ENCODE measurements around the gene CCDC39.

DNA sequence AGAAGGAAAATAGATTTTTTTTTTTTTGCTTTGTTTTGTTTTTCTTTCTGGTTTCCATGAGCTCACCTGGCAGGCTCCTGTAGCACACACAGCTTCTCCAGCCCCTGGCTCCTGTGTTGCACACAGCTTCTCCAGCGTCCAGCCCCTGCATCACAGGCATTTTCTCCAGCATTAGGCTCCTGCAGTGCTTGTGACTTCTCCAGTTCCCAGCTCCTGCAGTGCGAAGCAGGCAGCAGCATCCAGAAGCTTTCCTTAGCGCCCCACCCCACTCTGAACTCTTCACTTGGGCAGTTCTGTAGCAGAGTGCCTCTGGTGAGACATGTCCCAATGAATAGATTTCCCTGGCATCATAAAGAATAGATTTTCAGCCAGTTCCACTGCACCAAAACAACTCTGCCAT is 5.5 kb upstream of the CCDC39 start:
- TF ChIP-seq, protein P1, sequence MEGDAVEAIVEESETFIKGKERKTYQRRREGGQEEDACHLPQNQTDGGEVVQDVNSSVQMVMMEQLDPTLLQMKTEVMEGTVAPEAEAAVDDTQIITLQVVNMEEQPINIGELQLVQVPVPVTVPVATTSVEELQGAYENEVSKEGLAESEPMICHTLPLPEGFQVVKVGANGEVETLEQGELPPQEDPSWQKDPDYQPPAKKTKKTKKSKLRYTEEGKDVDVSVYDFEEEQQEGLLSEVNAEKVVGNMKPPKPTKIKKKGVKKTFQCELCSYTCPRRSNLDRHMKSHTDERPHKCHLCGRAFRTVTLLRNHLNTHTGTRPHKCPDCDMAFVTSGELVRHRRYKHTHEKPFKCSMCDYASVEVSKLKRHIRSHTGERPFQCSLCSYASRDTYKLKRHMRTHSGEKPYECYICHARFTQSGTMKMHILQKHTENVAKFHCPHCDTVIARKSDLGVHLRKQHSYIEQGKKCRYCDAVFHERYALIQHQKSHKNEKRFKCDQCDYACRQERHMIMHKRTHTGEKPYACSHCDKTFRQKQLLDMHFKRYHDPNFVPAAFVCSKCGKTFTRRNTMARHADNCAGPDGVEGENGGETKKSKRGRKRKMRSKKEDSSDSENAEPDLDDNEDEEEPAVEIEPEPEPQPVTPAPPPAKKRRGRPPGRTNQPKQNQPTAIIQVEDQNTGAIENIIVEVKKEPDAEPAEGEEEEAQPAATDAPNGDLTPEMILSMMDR (tag by site-specific recombination; IDR thresholded peaks at IDR 0.05): no peak
- TF ChIP-seq, protein P2, sequence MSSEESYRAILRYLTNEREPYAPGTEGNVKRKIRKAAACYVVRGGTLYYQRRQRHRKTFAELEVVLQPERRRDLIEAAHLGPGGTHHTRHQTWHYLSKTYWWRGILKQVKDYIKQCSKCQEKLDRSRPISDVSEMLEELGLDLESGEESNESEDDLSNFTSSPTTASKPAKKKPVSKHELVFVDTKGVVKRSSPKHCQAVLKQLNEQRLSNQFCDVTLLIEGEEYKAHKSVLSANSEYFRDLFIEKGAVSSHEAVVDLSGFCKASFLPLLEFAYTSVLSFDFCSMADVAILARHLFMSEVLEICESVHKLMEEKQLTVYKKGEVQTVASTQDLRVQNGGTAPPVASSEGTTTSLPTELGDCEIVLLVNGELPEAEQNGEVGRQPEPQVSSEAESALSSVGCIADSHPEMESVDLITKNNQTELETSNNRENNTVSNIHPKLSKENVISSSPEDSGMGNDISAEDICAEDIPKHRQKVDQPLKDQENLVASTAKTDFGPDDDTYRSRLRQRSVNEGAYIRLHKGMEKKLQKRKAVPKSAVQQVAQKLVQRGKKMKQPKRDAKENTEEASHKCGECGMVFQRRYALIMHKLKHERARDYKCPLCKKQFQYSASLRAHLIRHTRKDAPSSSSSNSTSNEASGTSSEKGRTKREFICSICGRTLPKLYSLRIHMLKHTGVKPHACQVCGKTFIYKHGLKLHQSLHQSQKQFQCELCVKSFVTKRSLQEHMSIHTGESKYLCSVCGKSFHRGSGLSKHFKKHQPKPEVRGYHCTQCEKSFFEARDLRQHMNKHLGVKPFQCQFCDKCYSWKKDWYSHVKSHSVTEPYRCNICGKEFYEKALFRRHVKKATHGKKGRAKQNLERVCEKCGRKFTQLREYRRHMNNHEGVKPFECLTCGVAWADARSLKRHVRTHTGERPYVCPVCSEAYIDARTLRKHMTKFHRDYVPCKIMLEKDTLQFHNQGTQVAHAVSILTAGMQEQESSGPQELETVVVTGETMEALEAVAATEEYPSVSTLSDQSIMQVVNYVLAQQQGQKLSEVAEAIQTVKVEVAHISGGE (tag by site-specific recombination; conservative IDR thresholded peaks at IDR 0.05; ENCODE audit: low read depth): no peak
- TF ChIP-seq ZNF501 (tag by site-specific recombination; IDR thresholded peaks at IDR 0.05): no peak
- no peak for TF ChIP-seq ZBTB8A (tag by site-specific recombination; IDR thresholded peaks at IDR 0.05)
- no peak for TF ChIP-seq ZSCAN30 (tag by site-specific recombination; IDR thresholded peaks at IDR 0.05)
- TF ChIP-seq, protein P3, sequence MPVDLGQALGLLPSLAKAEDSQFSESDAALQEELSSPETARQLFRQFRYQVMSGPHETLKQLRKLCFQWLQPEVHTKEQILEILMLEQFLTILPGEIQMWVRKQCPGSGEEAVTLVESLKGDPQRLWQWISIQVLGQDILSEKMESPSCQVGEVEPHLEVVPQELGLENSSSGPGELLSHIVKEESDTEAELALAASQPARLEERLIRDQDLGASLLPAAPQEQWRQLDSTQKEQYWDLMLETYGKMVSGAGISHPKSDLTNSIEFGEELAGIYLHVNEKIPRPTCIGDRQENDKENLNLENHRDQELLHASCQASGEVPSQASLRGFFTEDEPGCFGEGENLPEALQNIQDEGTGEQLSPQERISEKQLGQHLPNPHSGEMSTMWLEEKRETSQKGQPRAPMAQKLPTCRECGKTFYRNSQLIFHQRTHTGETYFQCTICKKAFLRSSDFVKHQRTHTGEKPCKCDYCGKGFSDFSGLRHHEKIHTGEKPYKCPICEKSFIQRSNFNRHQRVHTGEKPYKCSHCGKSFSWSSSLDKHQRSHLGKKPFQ (tag by site-specific recombination; IDR thresholded peaks at IDR 0.05): no peak

Data from HEK293 (cell line).